Liver (tissue), 3 donors: Measurements from ENCODE around the gene LRFN5.

Experiments
- JUND ChIP-seq, 2 donors: IDR thresholded peaks; 2 replicates each; pipeline ENCODE4 v1.6.1; 2016; ENCODE audit warnings: antibody characterized with exemption in 2 of 2
- TAF1 ChIP-seq: conservative IDR thresholded peaks from 2 replicates; pipeline ENCODE4 v1.6.1; 2016; ENCODE audit warnings: antibody characterized with exemption, mild to moderate bottlenecking
- YY1 ChIP-seq: IDR thresholded peaks from 2 replicates; pipeline ENCODE4 v1.6.1; 2016; ENCODE audit warnings: antibody characterized with exemption, mild to moderate bottlenecking
- TF ChIP-seq, protein P1 (sequence below): fragments of 150-350 bp; IDR thresholded peaks from 2 replicates; pipeline ENCODE4 v1.5.1; 2017; ENCODE audit warnings: improper control_type of control experiment, low read depth, low read length; ENCODE audit not compliant: missing input control
- donor health status: healthy.
- donor health status: healthy.

DNA sequence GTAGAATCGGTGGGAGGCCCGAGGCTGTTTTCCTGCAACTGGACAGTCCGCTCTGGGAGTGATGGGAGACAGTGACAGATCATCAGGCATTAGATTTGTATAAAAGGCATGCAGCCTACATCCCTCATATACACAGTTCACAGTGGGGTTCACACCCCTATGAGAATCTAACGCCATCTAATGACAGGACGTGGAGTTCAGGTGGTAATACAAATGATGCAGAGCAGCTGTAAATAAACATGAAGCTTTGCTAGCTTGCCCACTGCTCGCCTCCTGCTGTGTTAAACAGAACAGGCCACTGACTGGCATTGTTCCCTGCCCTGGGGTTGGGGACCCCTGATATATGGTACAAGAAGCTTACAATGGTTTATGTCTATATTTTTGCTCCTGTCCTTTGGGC, 179.0 kb downstream of the LRFN5 start:
- TF ChIP-seq, protein P1, sequence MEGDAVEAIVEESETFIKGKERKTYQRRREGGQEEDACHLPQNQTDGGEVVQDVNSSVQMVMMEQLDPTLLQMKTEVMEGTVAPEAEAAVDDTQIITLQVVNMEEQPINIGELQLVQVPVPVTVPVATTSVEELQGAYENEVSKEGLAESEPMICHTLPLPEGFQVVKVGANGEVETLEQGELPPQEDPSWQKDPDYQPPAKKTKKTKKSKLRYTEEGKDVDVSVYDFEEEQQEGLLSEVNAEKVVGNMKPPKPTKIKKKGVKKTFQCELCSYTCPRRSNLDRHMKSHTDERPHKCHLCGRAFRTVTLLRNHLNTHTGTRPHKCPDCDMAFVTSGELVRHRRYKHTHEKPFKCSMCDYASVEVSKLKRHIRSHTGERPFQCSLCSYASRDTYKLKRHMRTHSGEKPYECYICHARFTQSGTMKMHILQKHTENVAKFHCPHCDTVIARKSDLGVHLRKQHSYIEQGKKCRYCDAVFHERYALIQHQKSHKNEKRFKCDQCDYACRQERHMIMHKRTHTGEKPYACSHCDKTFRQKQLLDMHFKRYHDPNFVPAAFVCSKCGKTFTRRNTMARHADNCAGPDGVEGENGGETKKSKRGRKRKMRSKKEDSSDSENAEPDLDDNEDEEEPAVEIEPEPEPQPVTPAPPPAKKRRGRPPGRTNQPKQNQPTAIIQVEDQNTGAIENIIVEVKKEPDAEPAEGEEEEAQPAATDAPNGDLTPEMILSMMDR = no peak
- TF ChIP-seq YY1 = no peak
- TF ChIP-seq JUND (IDR thresholded peaks at IDR 0.05) = no peak
- TF ChIP-seq TAF1 = no peak
